ENCODE data around the gene PRKCI.

GRCh38 chr3:170322566-170323269 lies 100.5 kb downstream of the PRKCI start:
- TF ChIP-seq ZNF274 (IDR thresholded peaks at IDR 0.05; ENCODE audit: low read depth, low read length) (no peak), SUZ12 (IDR thresholded peaks at IDR 0.05; ENCODE audit: extremely low read depth, insufficient read depth, insufficient read length) (no peak), YY1 (IDR thresholded peaks at IDR 0.05; ENCODE audit: insufficient read depth, insufficient read length) (no peak)

Measured in NT2/D1 (cell line).